ENCODE measurements around the gene ZSCAN25. TPM values are rescaled to one million over a fixed set of nuclear protein-coding genes. Genes with fewer than 3 reads are reported as not detected.

The ZSCAN25 gene
- total RNA-seq, 4 donors from 2014 or later = 10.9 to 26.5 (median 18.4) TPM

DNA sequence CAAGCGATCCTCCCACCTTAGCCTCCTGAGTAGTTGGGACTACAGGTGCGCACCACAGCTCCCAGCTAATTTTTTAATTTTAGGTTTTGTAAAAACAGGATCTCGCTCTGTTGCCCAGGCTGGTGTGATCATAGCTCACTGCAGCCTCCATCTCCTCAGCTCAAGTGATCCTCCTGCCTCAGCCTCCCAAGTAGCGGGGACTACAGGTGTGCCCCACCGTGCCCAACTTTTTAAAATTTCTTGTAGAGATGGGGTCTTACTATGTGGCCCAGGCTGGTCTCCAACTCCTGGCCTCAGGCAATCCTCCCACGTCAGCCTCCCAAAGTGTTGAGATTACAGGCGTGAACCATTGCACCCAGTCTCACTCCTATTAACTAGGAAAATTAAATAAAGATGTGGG is 11.2 kb upstream of the ZSCAN25 start:
- Histone ChIP-seq H3K4me1 (no peaks in the 10 kb centered on the region), H3K9me3 (no peaks in the 10 kb centered on the region), H3K36me3 (no peaks in the 10 kb centered on the region), H3K27ac (no peak overlapping the region), H3K4me3 (no peak overlapping the region), H3K27me3 (no peaks in the 10 kb centered on the region)
- WGBS, 2 donors (ENCODE audit: low coverage in 1 of 2) = 92 to 93% methylated on average over 2 to 7 of the region's 7 CpGs
- ATAC-seq = no peak
- TF ChIP-seq EP300 (IDR thresholded peaks at IDR 0.05) (no peak), POLR2A (IDR thresholded peaks at IDR 0.05) (no peak), POLR2AphosphoS5 (IDR thresholded peaks at IDR 0.05) (no peak), CTCF (IDR thresholded peaks at IDR 0.05) (no peak)

GRCh38 chr7:99606531-99606930 is 10.2 kb upstream of the ZSCAN25 start:
- no peak for ATAC-seq

DNA sequence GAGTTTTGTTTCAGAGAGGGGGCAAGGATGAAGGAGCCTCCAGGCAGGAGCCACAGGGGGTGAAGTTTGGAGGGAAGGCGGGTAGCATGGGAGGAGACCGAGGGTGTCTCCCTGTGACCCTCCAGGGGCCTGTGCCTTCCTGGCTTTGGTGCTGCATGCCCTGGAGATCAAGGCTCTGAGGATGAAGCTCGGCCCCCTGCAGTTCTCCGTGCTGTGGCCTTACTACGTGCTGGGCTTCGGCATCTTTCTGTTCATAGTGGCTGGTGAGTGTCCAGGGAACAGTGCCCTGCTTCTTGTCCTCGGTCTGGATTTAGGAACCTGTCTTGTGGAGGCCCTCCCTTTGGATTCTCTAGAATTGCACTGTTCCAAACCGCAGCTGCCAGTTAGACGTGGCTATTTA is 9.2 kb upstream of the ZSCAN25 start:
- Histone ChIP-seq H3K27ac (no peak overlapping the region), H3K9me3 (no peaks in the 10 kb centered on the region), H3K36me3 (no peaks in the 10 kb centered on the region), H3K27me3 (no peaks in the 10 kb centered on the region), H3K4me1 (no peaks in the 10 kb centered on the region), H3K4me3 (no peak overlapping the region)
- WGBS, 2 donors (ENCODE audit: low coverage in 1 of 2) = 72 to 74% methylated on average over 8 of the region's 9 CpGs
- no peak for ATAC-seq
- TF ChIP-seq POLR2AphosphoS5 (IDR thresholded peaks at IDR 0.05) = no peak
- no peak for TF ChIP-seq POLR2A (IDR thresholded peaks at IDR 0.05)
- no peak for TF ChIP-seq CTCF (IDR thresholded peaks at IDR 0.05)
- no peak for TF ChIP-seq EP300 (IDR thresholded peaks at IDR 0.05)

More at GRCh38 chr7:99606531-99606930, 10.2 kb upstream of the ZSCAN25 start:
- no peaks in the 10 kb centered on the region for H3K9me3 ChIP-seq
- no peaks in the 10 kb centered on the region for H3K36me3 ChIP-seq
- 63 to 83% methylated on average over 2 to 8 of the region's 8 CpGs for WGBS, 2 donors (ENCODE audit: low coverage in 1 of 2)
- no peak overlapping the region for H3K4me3 ChIP-seq
- H3K27me3 ChIP-seq = no peaks in the 10 kb centered on the region
- TF ChIP-seq POLR2A (IDR thresholded peaks at IDR 0.05) = no peak
- H3K27ac ChIP-seq = no peak overlapping the region
- no peaks in the 10 kb centered on the region for H3K4me1 ChIP-seq

- no peak overlapping the region for H3K4me3 ChIP-seq
- H3K4me1 ChIP-seq = peaks cover 0 to 25% (median 7%) of the 10 kb centered on the region in 3 donors
- peaks cover 0 to 15% of the 10 kb centered on the region in 2 donors for H3K36me3 ChIP-seq
- H3K9me3 ChIP-seq = no peaks in the 10 kb centered on the region
- H3K27me3 ChIP-seq = no peaks in the 10 kb centered on the region
- no peak for ATAC-seq
- 66 to 83% methylated on average over 1 to 3 of the region's 3 CpGs for WGBS, 2 donors (ENCODE audit: low coverage in 1 of 2)
- no peak overlapping the region for H3K27ac ChIP-seq
- TF ChIP-seq CTCF (IDR thresholded peaks at IDR 0.05) (no peak), EP300 (IDR thresholded peaks at IDR 0.05) (no peak), POLR2AphosphoS5 (IDR thresholded peaks at IDR 0.05) (no peak), POLR2A (IDR thresholded peaks at IDR 0.05) (no peak)
Measured at GRCh38 chr7:99614495-99614894, 2.3 kb upstream of the ZSCAN25 start.

- 90% methylated on average over 2 of the region's 5 CpGs; no CpG with 5 or more reads in 1 of the 2 donors for WGBS, 2 donors (ENCODE audit: low coverage in 1 of 2)
- H3K9me3 ChIP-seq = no peaks in the 10 kb centered on the region
- no peak for ATAC-seq
- H3K27ac ChIP-seq = peak overlapping the region in 3 of 4 donors; percentile 88 to 92 (median 88)
- peaks cover 0 to 25% (median 7%) of the 10 kb centered on the region in 3 donors for H3K4me1 ChIP-seq
- peak overlapping the region; percentile 86 to 96 for H3K4me3 ChIP-seq
- TF ChIP-seq CTCF (IDR thresholded peaks at IDR 0.05) (no peak), POLR2AphosphoS5 (IDR thresholded peaks at IDR 0.05) (no peak), EP300 (IDR thresholded peaks at IDR 0.05) (no peak), POLR2A (IDR thresholded peaks at IDR 0.05) (no peak)
- H3K27me3 ChIP-seq = no peaks in the 10 kb centered on the region
- peaks cover 0 to 29% of the 10 kb centered on the region in 2 donors for H3K36me3 ChIP-seq
Measured at GRCh38 chr7:99615989-99616358, 772 bp upstream of the ZSCAN25 start.

Data from gastroesophageal sphincter (tissue), 4 donors.